ENCODE results near the gene GARIN1A. TPM values are rescaled to one million over a fixed set of nuclear protein-coding genes. Genes with fewer than 3 reads are reported as not detected.
"Not testable (repeated sequence)": the region's sequence is repeated elsewhere in the genome, so short reads cannot be mapped to it uniquely, and the experiment has no call there.

GARIN1A gene
- polyA plus RNA-seq, 1 donor from 2014 or later: 2.8 TPM

DNA sequence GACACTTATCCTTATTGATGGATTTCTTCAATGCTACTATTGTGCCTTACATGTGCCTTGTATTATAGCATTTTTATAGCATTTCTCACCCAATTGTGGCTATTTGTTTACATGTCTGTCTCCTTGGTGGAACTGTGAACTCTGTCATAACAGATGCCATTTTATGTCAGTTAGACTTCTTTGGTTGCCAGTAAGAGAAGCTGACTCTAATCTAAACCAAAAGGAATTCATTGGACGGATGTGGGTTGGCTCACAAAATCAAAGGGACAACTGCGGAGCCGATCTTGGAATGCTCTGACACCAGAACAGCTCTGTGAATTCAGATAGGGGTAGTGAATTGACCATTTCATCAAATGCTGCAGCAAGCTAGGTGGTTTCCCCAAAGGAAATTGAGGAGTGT, 15.0 kb downstream of the GARIN1A start:
- H3K79me2 ChIP-seq (replicated peaks; ENCODE audit: insufficient read depth, low read length): no peaks in the 10 kb centered on the region
- H3K4me3 ChIP-seq (ENCODE audit: low read length): no peak overlapping the region
- no peaks in the 10 kb centered on the region for H3K27me3 ChIP-seq (ENCODE audit: insufficient read depth, low read depth, low read length)
- no peak for TF ChIP-seq RAD21 (conservative IDR thresholded peaks at IDR 0.05)
- no peak for TF ChIP-seq EZH2 (IDR thresholded peaks at IDR 0.05; ENCODE audit: borderline replicate concordance, insufficient read depth, low read length, poor library complexity, severe bottlenecking)
- no peak for TF ChIP-seq SMC3 (conservative IDR thresholded peaks at IDR 0.05; ENCODE audit: poor library complexity)
- TF ChIP-seq, protein P1, sequence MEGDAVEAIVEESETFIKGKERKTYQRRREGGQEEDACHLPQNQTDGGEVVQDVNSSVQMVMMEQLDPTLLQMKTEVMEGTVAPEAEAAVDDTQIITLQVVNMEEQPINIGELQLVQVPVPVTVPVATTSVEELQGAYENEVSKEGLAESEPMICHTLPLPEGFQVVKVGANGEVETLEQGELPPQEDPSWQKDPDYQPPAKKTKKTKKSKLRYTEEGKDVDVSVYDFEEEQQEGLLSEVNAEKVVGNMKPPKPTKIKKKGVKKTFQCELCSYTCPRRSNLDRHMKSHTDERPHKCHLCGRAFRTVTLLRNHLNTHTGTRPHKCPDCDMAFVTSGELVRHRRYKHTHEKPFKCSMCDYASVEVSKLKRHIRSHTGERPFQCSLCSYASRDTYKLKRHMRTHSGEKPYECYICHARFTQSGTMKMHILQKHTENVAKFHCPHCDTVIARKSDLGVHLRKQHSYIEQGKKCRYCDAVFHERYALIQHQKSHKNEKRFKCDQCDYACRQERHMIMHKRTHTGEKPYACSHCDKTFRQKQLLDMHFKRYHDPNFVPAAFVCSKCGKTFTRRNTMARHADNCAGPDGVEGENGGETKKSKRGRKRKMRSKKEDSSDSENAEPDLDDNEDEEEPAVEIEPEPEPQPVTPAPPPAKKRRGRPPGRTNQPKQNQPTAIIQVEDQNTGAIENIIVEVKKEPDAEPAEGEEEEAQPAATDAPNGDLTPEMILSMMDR (IDR thresholded peaks at IDR 0.05; ENCODE audit: poor library complexity, severe bottlenecking): no peak
- TF ChIP-seq MXI1 (conservative IDR thresholded peaks at IDR 0.05; ENCODE audit: poor library complexity, severe bottlenecking): no peak
- TF ChIP-seq, protein P2, sequence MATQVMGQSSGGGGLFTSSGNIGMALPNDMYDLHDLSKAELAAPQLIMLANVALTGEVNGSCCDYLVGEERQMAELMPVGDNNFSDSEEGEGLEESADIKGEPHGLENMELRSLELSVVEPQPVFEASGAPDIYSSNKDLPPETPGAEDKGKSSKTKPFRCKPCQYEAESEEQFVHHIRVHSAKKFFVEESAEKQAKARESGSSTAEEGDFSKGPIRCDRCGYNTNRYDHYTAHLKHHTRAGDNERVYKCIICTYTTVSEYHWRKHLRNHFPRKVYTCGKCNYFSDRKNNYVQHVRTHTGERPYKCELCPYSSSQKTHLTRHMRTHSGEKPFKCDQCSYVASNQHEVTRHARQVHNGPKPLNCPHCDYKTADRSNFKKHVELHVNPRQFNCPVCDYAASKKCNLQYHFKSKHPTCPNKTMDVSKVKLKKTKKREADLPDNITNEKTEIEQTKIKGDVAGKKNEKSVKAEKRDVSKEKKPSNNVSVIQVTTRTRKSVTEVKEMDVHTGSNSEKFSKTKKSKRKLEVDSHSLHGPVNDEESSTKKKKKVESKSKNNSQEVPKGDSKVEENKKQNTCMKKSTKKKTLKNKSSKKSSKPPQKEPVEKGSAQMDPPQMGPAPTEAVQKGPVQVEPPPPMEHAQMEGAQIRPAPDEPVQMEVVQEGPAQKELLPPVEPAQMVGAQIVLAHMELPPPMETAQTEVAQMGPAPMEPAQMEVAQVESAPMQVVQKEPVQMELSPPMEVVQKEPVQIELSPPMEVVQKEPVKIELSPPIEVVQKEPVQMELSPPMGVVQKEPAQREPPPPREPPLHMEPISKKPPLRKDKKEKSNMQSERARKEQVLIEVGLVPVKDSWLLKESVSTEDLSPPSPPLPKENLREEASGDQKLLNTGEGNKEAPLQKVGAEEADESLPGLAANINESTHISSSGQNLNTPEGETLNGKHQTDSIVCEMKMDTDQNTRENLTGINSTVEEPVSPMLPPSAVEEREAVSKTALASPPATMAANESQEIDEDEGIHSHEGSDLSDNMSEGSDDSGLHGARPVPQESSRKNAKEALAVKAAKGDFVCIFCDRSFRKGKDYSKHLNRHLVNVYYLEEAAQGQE (IDR thresholded peaks at IDR 0.05; ENCODE audit: borderline replicate concordance): no peak
- TF ChIP-seq EP300 (conservative IDR thresholded peaks at IDR 0.05; ENCODE audit: poor library complexity, severe bottlenecking): no peak
- no peak for TF ChIP-seq TAF1 (IDR thresholded peaks at IDR 0.05; ENCODE audit: low read depth)
- no peak for TF ChIP-seq POLR2AphosphoS5 (IDR thresholded peaks at IDR 0.05)
- H3K9me3 ChIP-seq (ENCODE audit: low read length): no peaks in the 10 kb centered on the region
- no peak overlapping the region for H2AFZ ChIP-seq (ENCODE audit: low read depth, low read length)
- no peaks in the 10 kb centered on the region for H3K9me2 ChIP-seq (ENCODE audit: insufficient read depth, low read length)
- no peak overlapping the region for H3K4me2 ChIP-seq (ENCODE audit: low read length)
- no peak overlapping the region for H3K27ac ChIP-seq (ENCODE audit: low read length)
- H4K20me1 ChIP-seq (ENCODE audit: insufficient read depth): no peaks in the 10 kb centered on the region
- no peaks in the 10 kb centered on the region for H3F3A ChIP-seq (ENCODE audit: insufficient read depth, low read length, poor library complexity, severe bottlenecking)
- no peak overlapping the region for H3K9ac ChIP-seq (ENCODE audit: low read length)
- no peaks in the 10 kb centered on the region for H3K36me3 ChIP-seq (ENCODE audit: insufficient read depth, low read length)

DNA sequence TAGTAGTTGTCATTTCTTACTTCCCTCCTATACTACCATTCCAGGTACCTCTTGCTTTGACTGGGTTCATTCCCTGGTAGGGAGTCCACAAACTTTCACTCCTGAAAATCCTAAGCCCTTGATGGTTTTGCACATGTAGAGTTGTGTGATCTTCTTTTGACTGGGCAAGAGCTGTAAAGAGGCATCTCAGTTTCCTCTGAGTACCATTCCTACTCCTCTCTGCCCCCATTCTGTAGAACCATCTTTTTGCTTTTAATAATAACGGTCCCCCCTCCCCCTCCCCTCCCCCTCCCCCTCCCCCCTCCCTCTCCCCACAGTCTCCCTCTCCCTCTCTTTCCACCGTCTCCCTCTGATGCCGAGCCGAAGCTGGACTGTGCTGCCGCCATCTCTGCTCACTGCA, 16.4 kb downstream of the GARIN1A start:
- TF ChIP-seq POLR2AphosphoS5 (IDR thresholded peaks at IDR 0.05) (no peak), EP300 (conservative IDR thresholded peaks at IDR 0.05; ENCODE audit: poor library complexity, severe bottlenecking) (no peak), RAD21 (conservative IDR thresholded peaks at IDR 0.05) (no peak), TAF1 (IDR thresholded peaks at IDR 0.05; ENCODE audit: low read depth) (no peak), SMC3 (conservative IDR thresholded peaks at IDR 0.05; ENCODE audit: poor library complexity) (no peak), EZH2 (IDR thresholded peaks at IDR 0.05; ENCODE audit: borderline replicate concordance, insufficient read depth, low read length, poor library complexity, severe bottlenecking) (no peak), MXI1 (conservative IDR thresholded peaks at IDR 0.05; ENCODE audit: poor library complexity, severe bottlenecking) (no peak)
- TF ChIP-seq, protein P2 (IDR thresholded peaks at IDR 0.05; ENCODE audit: borderline replicate concordance): no peak
- TF ChIP-seq, protein P1 (IDR thresholded peaks at IDR 0.05; ENCODE audit: poor library complexity, severe bottlenecking): no peak
- H3K36me3 ChIP-seq (ENCODE audit: insufficient read depth, low read length): no peaks in the 10 kb centered on the region
- no peaks in the 10 kb centered on the region for H3K9me2 ChIP-seq (ENCODE audit: insufficient read depth, low read length)
- H3K27ac ChIP-seq (ENCODE audit: low read length): no peak overlapping the region
- no peaks in the 10 kb centered on the region for H3K9me3 ChIP-seq (ENCODE audit: low read length)
- no peaks in the 10 kb centered on the region for H3F3A ChIP-seq (ENCODE audit: insufficient read depth, low read length, poor library complexity, severe bottlenecking)
- no peaks in the 10 kb centered on the region for H3K79me2 ChIP-seq (replicated peaks; ENCODE audit: insufficient read depth, low read length)
- H2AFZ ChIP-seq (ENCODE audit: low read depth, low read length): no peak overlapping the region
- H3K4me2 ChIP-seq (ENCODE audit: low read length): no peak overlapping the region
- no peaks in the 10 kb centered on the region for H3K27me3 ChIP-seq (ENCODE audit: insufficient read depth, low read depth, low read length)
- no peak overlapping the region for H3K9ac ChIP-seq (ENCODE audit: low read length)
- H3K4me3 ChIP-seq (ENCODE audit: low read length): no peak overlapping the region
- no peaks in the 10 kb centered on the region for H4K20me1 ChIP-seq (ENCODE audit: insufficient read depth)

- not testable (repeated sequence) for H3K4me3 ChIP-seq (ENCODE audit: low read length); H3K36me3 ChIP-seq (ENCODE audit: insufficient read depth, low read length)
These were observed 17.3 kb downstream of the GARIN1A start for GRCh38 chr7:128689161-128689935.

More at GRCh38 chr7:128689161-128689935, 17.3 kb downstream of the GARIN1A start:
- H4K20me1 ChIP-seq (ENCODE audit: insufficient read depth); H3K9me3 ChIP-seq (ENCODE audit: low read length); H3K4me2 ChIP-seq (ENCODE audit: low read length); H3F3A ChIP-seq (ENCODE audit: insufficient read depth, low read length, poor library complexity, severe bottlenecking); H3K9me2 ChIP-seq (ENCODE audit: insufficient read depth, low read length); H3K27ac ChIP-seq (ENCODE audit: low read length); H3K79me2 ChIP-seq (replicated peaks; ENCODE audit: insufficient read depth, low read length); H3K9ac ChIP-seq (ENCODE audit: low read length); H2AFZ ChIP-seq (ENCODE audit: low read depth, low read length); H3K27me3 ChIP-seq (ENCODE audit: insufficient read depth, low read depth, low read length): not testable (repeated sequence)

Data from neural cell (in vitro differentiated cells).